C4-2B (cell line): ENCODE results near the gene NME7.

Experiments
- CTCF ChIP-seq: fragments of 450-650 bp; conservative IDR thresholded peaks from 2 replicates; pipeline ENCODE4 v1.5.1; 2017; ENCODE audit warnings: mild to moderate bottlenecking
- ZFX ChIP-seq: fragments of 450-650 bp; IDR thresholded peaks from 2 replicates; pipeline ENCODE4 v1.6.1; 2017

- TF ChIP-seq CTCF (no peak), ZFX (no peak)
Measured at GRCh38 chr1:169120066-169120465, 247.5 kb downstream of the NME7 start.
